Measurements from ENCODE around the gene CFAP100.
A peak's percentile ranks its signal among the peaks of the same experiment; 100 is the strongest.

The CFAP100 gene

GRCh38 chr3:126454025-126454424 is 59.3 kb downstream of the CFAP100 start:
- no peaks in the 10 kb centered on the region for H3K9me3 ChIP-seq (ENCODE audit: low read depth, low read length)
- peaks cover 95% of the 10 kb centered on the region for H3K36me3 ChIP-seq (ENCODE audit: insufficient read depth, low read length)
- H3K9ac ChIP-seq (ENCODE audit: insufficient read length) = no peak overlapping the region
- no peak overlapping the region for H3K4me3 ChIP-seq
- 0 out of 2 replicates have a peak overlapping the region, but pooled peaks have one; percentile 2 for H3K27ac ChIP-seq
- TF ChIP-seq POLR2AphosphoS5 (IDR thresholded peaks at IDR 0.05; ENCODE audit: borderline replicate concordance, low read depth, low read length) (no peak), FOXP2 (optimal IDR thresholded peaks at IDR 0.05; ENCODE audit: control extremely low read depth, extremely low read length, insufficient read depth) (no peak), EZH2 (IDR thresholded peaks at IDR 0.05) (no peak)
- no peak for DNase-seq (ENCODE audit: low read depth, low spot score)

DNA sequence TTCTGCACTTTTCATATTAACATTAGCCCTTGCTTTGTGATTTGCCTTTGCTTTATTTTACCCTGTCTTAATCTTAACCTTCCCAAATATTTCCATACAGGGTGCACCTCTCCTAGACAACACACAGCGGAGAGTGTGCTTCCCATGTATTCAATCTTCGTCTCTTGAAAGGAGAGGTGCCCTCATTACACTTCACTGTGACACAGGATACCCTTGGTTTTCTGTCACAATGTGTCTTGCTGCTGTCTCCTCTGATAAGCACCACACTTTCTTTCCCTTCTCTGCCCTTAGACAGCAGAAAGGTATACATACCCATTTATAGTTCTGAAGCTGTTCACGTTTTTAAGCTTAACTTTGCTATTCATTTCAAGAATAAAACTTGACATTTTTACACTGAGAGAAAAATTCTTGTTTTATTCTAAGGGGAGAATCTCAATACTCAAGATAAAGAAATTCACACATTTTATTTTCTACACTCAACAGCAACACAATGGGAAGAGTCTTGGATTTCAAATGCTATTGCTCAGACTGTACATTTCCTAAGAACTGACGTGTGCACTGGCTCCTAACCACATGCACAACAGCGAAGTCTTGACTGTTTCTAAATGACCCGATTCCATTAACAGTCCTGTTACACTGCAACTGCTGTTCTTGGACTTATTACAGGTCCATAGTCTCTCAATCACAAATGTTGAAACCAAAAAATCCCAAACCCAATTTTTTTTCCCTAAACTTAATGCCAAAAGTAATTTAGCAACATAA is 59.9 kb downstream of the CFAP100 start:
- H3K9me3 ChIP-seq (ENCODE audit: low read depth, low read length) = no peaks in the 10 kb centered on the region
- H3K36me3 ChIP-seq (ENCODE audit: insufficient read depth, low read length) = peaks cover 95% of the 10 kb centered on the region
- TF ChIP-seq POLR2AphosphoS5 (IDR thresholded peaks at IDR 0.05; ENCODE audit: borderline replicate concordance, low read depth, low read length) = no peak
- no peak overlapping the region for H3K4me3 ChIP-seq
- DNase-seq (ENCODE audit: low read depth, low spot score) = no peak
- H3K27ac ChIP-seq = 0 out of 2 replicates have a peak overlapping the region, but pooled peaks have one; percentile 2
- H3K9ac ChIP-seq (ENCODE audit: insufficient read length) = no peak overlapping the region

DNA sequence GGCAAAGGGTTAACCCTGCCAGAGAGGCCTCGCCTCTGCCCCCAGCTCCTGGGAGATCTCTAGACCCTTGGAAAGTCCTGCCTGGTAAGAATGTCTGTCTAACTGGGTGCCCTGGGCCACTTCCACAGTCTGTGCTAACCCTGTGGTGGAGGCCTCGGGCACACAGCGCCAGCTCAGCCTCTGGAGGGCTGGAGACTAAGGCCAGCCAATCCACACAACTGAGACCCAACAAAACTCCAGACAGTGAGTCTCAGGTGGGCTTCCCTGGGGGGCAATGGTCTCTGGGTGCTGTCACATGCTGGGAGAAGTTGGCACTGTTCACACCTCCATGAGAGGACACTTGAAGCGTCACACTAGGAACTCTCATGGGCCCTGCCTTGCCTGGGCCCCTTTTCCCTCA is 61.5 kb downstream of the CFAP100 start:
- Histone ChIP-seq H3K36me3 (ENCODE audit: insufficient read depth, low read length) (peaks cover 94% of the 10 kb centered on the region), H3K9me3 (ENCODE audit: low read depth, low read length) (no peaks in the 10 kb centered on the region), H3K4me3 (peak overlapping the region; percentile 20; the same call in 1 of the 2 replicates), H3K27ac (peak overlapping the region; percentile 85), H3K9ac (ENCODE audit: insufficient read length) (no peak overlapping the region)
- TF ChIP-seq EZH2 (IDR thresholded peaks at IDR 0.05) (no peak), POLR2AphosphoS5 (IDR thresholded peaks at IDR 0.05; ENCODE audit: borderline replicate concordance, low read depth, low read length) (no peak; the same call in 1 of the 2 replicates), FOXP2 (optimal IDR thresholded peaks at IDR 0.05; ENCODE audit: control extremely low read depth, extremely low read length, insufficient read depth) (no peak)
- no peak for DNase-seq (ENCODE audit: low read depth, low spot score)

DNA sequence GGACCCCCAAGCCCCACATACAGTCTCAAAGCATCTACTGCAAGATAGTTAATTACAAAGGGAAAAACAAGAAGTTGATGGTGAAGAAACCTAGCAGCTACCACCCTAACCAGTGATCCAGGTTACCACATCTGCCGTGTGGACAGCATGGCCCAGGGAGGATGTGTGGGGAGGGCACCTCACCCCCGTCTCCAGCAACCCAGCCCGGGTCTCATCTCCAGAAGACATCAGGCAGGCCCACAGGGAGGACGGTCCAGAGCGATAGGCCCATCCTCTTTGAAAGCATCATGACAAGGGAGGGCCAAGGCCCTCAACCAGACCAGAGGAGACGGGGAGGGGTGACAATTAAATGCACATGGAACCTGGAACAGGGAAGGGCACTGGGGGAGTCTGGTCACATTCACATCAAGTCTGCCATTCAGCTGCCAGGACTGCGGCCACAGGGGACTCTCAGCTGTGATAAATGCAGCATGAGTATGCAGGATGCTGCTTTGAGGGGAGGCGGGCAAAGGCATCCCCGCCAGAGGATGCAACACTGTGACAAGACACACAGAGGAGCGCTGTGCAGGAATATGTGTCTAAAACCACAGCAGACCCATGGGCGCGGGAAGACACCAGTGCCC is 62.2 kb downstream of the CFAP100 start:
- Histone ChIP-seq H3K9me3 (ENCODE audit: low read depth, low read length) (no peaks in the 10 kb centered on the region), H3K36me3 (ENCODE audit: insufficient read depth, low read length) (peaks cover 94% of the 10 kb centered on the region), H3K27ac (peak overlapping the region; percentile 85; the same call in 1 of the 2 replicates), H3K9ac (ENCODE audit: insufficient read length) (no peak overlapping the region), H3K4me3 (no peak overlapping the region)
- no peak for DNase-seq (ENCODE audit: low read depth, low spot score)
- TF ChIP-seq POLR2AphosphoS5 (IDR thresholded peaks at IDR 0.05; ENCODE audit: borderline replicate concordance, low read depth, low read length) = no peak

DNA sequence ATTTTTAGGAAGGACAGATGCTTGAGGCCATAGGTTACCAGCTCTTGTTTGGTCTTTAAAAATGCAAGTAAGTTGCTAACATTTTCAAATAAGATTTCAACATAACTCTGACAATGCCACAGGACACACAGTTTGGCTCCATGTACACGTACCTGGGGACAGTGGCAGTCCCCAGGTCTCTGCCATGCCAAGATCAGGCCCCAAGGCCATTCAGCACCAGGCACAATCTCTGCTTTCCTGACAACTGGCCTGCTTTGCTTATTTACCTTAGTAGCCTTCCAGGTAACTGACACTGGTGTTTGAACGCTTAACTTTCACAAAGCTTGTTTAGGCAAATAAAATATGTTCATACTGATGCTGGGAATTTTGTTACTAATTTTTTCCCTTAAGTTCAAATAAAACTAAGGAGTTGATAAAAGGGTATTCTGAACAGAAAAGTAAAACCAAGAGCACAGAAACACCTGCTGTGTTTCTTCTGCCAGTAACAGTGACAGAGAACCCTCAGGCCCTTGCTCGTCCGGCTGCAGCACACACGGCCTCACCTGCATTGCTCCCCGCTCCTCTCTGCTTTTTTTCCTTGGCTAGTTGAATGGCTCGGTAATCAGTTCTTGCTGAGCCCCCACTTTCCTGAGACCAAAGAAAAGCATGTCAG is 64.5 kb downstream of the CFAP100 start:
- H3K36me3 ChIP-seq (ENCODE audit: insufficient read depth, low read length) = peaks cover 94% of the 10 kb centered on the region
- TF ChIP-seq POLR2AphosphoS5 (IDR thresholded peaks at IDR 0.05; ENCODE audit: borderline replicate concordance, low read depth, low read length) (no peak), EZH2 (IDR thresholded peaks at IDR 0.05) (no peak), FOXP2 (optimal IDR thresholded peaks at IDR 0.05; ENCODE audit: control extremely low read depth, extremely low read length, insufficient read depth) (no peak)
- no peak overlapping the region for H3K9ac ChIP-seq (ENCODE audit: insufficient read length)
- no peak overlapping the region for H3K4me3 ChIP-seq
- DNase-seq (ENCODE audit: low read depth, low spot score) = no peak
- no peak overlapping the region for H3K27ac ChIP-seq
- H3K9me3 ChIP-seq (ENCODE audit: low read depth, low read length) = no peaks in the 10 kb centered on the region

DNA sequence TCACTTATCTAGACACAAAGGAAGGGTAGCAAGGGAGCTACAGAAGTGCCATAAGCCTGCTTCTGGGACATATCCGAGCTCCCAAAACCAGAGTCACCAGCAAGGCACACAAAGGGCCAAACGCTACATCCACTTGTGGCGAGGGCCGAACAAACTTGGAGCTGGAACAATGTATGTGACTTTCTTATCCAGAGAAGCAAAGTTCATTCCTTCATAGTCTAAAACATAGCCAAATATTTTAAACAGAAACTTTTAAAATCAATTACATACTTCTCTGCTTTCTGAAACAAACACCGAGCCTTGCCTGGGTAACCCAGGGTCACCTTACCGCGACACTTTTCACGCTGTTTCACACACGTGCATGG is 65.0 kb downstream of the CFAP100 start:
- TF ChIP-seq POLR2AphosphoS5 (IDR thresholded peaks at IDR 0.05; ENCODE audit: borderline replicate concordance, low read depth, low read length) = no peak
- TF ChIP-seq EZH2 (IDR thresholded peaks at IDR 0.05) = no peak
- TF ChIP-seq FOXP2 (optimal IDR thresholded peaks at IDR 0.05; ENCODE audit: control extremely low read depth, extremely low read length, insufficient read depth) = no peak
- Histone ChIP-seq H3K9ac (ENCODE audit: insufficient read length) (no peak overlapping the region), H3K36me3 (ENCODE audit: insufficient read depth, low read length) (peaks cover 94% of the 10 kb centered on the region), H3K4me3 (no peak overlapping the region), H3K9me3 (ENCODE audit: low read depth, low read length) (no peaks in the 10 kb centered on the region), H3K27ac (peak overlapping the region; percentile 28; the same call in 1 of the 2 replicates)
- DNase-seq (ENCODE audit: low read depth, low spot score) = no peak

DNA sequence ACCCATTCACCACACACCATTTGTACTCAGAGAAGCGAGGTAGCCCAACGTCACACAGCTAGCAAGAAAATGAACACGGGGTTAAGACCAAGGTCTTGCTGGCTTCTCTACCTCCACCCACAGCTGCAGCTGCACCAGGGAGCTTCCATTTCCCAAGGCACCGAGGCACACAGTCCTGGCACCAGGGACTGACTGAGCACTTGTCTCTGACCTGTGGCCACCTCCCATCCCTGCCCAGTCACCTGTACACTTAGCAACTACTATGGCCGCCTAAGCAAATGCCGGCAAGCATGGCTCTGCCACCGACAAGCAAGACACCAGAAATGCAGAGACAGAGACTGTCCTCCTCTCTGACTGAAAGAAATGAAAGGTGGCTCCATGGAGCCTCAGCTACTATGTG is 65.7 kb downstream of the CFAP100 start:
- TF ChIP-seq EZH2 (IDR thresholded peaks at IDR 0.05) (no peak), POLR2AphosphoS5 (IDR thresholded peaks at IDR 0.05; ENCODE audit: borderline replicate concordance, low read depth, low read length) (no peak), FOXP2 (optimal IDR thresholded peaks at IDR 0.05; ENCODE audit: control extremely low read depth, extremely low read length, insufficient read depth) (no peak)
- Histone ChIP-seq H3K9ac (ENCODE audit: insufficient read length) (no peak overlapping the region), H3K9me3 (ENCODE audit: low read depth, low read length) (no peaks in the 10 kb centered on the region), H3K27ac (peak overlapping the region; percentile 28; the same call in 1 of the 2 replicates), H3K36me3 (ENCODE audit: insufficient read depth, low read length) (peaks cover 94% of the 10 kb centered on the region), H3K4me3 (no peak overlapping the region)
- DNase-seq (ENCODE audit: low read depth, low spot score) = no peak

GRCh38 chr3:126461450-126462070 is 66.9 kb downstream of the CFAP100 start:
- H3K27ac ChIP-seq = no peak overlapping the region
- H3K36me3 ChIP-seq (ENCODE audit: insufficient read depth, low read length) = peaks cover 97% of the 10 kb centered on the region
- H3K4me3 ChIP-seq = no peak overlapping the region
- H3K9ac ChIP-seq (ENCODE audit: insufficient read length) = no peak overlapping the region
- DNase-seq (ENCODE audit: low read depth, low spot score) = no peak
- TF ChIP-seq FOXP2 (optimal IDR thresholded peaks at IDR 0.05; ENCODE audit: control extremely low read depth, extremely low read length, insufficient read depth) = no peak
- TF ChIP-seq POLR2AphosphoS5 (IDR thresholded peaks at IDR 0.05; ENCODE audit: borderline replicate concordance, low read depth, low read length) = no peak
- TF ChIP-seq EZH2 (IDR thresholded peaks at IDR 0.05) = no peak
- no peaks in the 10 kb centered on the region for H3K9me3 ChIP-seq (ENCODE audit: low read depth, low read length)

Data from SK-N-MC (cell line).